A549 treated with ZK216348 at 1 μM for 4 hours (cell line): ENCODE results near the gene KDM1B. TPM values are rescaled to one million over a fixed set of nuclear protein-coding genes. Genes with fewer than 3 reads are reported as not detected.

Experiments used
- total RNA-seq: library from RNA; stranded (reverse); fragments of 200-300 nt; extraction: Qiagen RNA extraction; gene quantifications from 5 replicates; pipeline ENCODE4 v1.2.3, GENCODE V29; 2022; ENCODE audit warnings: low read depth

The KDM1B gene, protein sequence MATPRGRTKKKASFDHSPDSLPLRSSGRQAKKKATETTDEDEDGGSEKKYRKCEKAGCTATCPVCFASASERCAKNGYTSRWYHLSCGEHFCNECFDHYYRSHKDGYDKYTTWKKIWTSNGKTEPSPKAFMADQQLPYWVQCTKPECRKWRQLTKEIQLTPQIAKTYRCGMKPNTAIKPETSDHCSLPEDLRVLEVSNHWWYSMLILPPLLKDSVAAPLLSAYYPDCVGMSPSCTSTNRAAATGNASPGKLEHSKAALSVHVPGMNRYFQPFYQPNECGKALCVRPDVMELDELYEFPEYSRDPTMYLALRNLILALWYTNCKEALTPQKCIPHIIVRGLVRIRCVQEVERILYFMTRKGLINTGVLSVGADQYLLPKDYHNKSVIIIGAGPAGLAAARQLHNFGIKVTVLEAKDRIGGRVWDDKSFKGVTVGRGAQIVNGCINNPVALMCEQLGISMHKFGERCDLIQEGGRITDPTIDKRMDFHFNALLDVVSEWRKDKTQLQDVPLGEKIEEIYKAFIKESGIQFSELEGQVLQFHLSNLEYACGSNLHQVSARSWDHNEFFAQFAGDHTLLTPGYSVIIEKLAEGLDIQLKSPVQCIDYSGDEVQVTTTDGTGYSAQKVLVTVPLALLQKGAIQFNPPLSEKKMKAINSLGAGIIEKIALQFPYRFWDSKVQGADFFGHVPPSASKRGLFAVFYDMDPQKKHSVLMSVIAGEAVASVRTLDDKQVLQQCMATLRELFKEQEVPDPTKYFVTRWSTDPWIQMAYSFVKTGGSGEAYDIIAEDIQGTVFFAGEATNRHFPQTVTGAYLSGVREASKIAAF
- total RNA-seq, result 6.3 to 9.7 TPM (median 7.7 TPM) in 5 replicates

GRCh38 chr6:18155150-18155863 is at the start of gene KDM1B:
KDM1B (plus strand) TSS chr6:18155422; CDS start chr6:18159896, 4,474 bp downstream.

GRCh38 chr6:18122128-18123093 is 32.8 kb upstream of the KDM1B start, which contains the start of gene NHLRC1:
NHLRC1 (minus strand) TSS chr6:18122677; CDS start chr6:18122606, 71 bp downstream.

DNA sequence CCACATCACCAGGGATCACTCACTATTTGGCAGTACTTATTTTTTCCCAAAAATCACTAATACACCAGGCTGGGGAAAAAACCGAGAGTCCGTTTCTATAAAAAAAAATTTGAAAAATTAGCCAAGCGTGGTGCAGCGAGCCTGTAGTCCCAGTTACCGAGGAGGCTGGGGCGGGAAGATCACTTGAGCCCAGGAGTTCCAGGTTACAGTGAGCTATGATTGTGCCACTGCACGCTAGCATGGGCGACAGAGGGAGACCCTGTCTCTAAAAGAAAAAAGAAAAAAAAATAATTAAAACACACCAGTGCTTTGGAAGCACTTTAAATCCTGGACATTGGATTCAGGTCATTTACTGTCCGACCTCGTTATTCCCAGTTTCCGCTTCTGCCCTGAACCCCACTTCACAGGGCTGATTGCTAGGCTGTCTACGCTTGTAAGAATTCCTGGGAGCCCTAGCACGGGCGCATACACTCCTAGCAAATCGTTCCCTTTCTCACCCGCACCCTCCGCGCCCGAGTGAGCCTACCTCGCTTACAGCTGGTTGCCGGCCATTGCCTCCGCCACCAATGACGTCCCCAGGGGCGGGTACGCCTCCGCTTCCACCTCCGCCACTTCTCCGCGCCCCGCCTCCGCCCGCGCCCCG is 594 bp upstream of the KDM1B start, which contains the start of gene TPMT:
Gene TPMT, minus strand, starts transcription at position 571 of the 643 bp plus-strand sequence. CDS start 5,950 bp downstream, outside the sequence.

DNA sequence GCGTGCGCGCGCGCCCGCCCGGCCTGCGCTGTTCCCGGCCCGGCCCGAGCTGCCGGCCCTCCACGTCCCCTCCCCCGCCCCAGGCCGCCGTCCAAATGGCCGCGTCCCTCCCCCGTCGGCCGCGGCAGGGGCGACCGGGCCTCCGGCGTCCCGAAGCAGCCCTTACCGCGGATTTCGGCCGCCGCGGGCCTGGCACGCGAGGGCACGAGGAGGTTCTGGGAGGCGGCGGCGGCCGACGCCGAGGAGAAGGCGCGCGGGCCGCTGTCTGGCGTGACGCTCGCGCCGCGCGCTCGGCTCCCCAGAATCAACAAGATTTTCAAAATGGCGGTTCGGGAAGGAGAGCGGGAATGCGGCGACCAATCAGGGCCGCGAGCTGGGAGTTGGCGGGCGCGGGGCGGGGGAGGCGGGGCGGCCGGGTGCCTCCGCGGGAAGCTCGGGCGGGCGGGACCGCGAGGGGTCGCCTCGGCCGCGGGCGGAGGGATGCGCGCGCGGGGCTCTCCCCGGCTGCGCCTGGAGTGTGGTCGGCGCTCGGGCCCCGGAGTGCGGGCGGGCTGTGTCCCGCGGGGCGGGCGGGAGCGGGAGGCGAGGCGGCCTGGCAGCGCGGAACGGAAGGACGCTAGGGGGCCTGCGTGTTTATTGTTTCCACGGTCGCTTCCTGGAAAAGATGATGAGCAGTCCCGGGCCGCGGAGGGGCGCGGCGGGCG is 109.1 kb downstream of the KDM1B start, which contains the start of gene DEK:
Gene DEK, minus strand, starts transcription at position 312 of the 704 bp plus-strand sequence. CDS start 543 bp downstream, outside the sequence.

Other genes with a start within 250 kb of the KDM1B start
- gene KIF13A, start 167.8 kb upstream of the KDM1B start, total RNA-seq, result 18.9 to 22.6 TPM (median 21.8 TPM) in 5 replicates
- 1.3 to 2.3 TPM (median 1.6 TPM) in 5 replicates for gene NHLRC1, start 32.7 kb upstream of the KDM1B start, total RNA-seq
- gene TPMT, start 345 bp upstream of the KDM1B start, total RNA-seq, result 4.7 to 7.4 TPM (median 5.5 TPM) in 5 replicates
- gene DEK, start 109.1 kb downstream of the KDM1B start, total RNA-seq, result 85.2 to 124 TPM (median 89.8 TPM) in 5 replicates
- gene RNF144B, start 231.9 kb downstream of the KDM1B start, total RNA-seq, result 0.14 to 0.99 TPM (median 0.34 TPM) in 5 replicates